ENCODE measurements around the gene NDC1.
A peak's percentile ranks its signal among the peaks of the same experiment; 100 is the strongest.

NDC1 gene

GRCh38 chr1:53838654-53838974, 518 bp upstream of the NDC1 start:
- TF ChIP-seq CTCF (IDR thresholded peaks at IDR 0.05; ENCODE audit: extremely low read depth, missing control alignments): no peak
- DNase-seq (ENCODE audit: low spot score): no peak

- TF ChIP-seq CTCF (IDR thresholded peaks at IDR 0.05; ENCODE audit: extremely low read depth, missing control alignments): no peak
- DNase-seq (ENCODE audit: low spot score): peak; percentile 19
Measured at GRCh38 chr1:53837646-53837923, 511 bp downstream of the NDC1 start.

GRCh38 chr1:53835491-53835890, 2.6 kb downstream of the NDC1 start:
- DNase-seq (ENCODE audit: low spot score): peak; percentile 36
- TF ChIP-seq CTCF (IDR thresholded peaks at IDR 0.05; ENCODE audit: extremely low read depth, missing control alignments): no peak

- no peak for DNase-seq (ENCODE audit: low spot score)
- no peak for TF ChIP-seq CTCF (IDR thresholded peaks at IDR 0.05; ENCODE audit: extremely low read depth, missing control alignments)
Measured at GRCh38 chr1:53834776-53835175, 3.3 kb downstream of the NDC1 start.

- TF ChIP-seq CTCF (IDR thresholded peaks at IDR 0.05; ENCODE audit: extremely low read depth, missing control alignments): no peak
- no peak for DNase-seq (ENCODE audit: low spot score)
Measured at GRCh38 chr1:53833393-53833792, 4.7 kb downstream of the NDC1 start.

GRCh38 chr1:53826367-53826766, 11.7 kb downstream of the NDC1 start:
- TF ChIP-seq CTCF (IDR thresholded peaks at IDR 0.05; ENCODE audit: extremely low read depth, missing control alignments): no peak
- no peak for DNase-seq (ENCODE audit: low spot score)

GRCh38 chr1:53825306-53825705, 12.8 kb downstream of the NDC1 start:
- TF ChIP-seq CTCF (IDR thresholded peaks at IDR 0.05; ENCODE audit: extremely low read depth, missing control alignments): no peak
- no peak for DNase-seq (ENCODE audit: low spot score)

GRCh38 chr1:53822931-53823330, 15.2 kb downstream of the NDC1 start:
- TF ChIP-seq CTCF (IDR thresholded peaks at IDR 0.05; ENCODE audit: extremely low read depth, missing control alignments): no peak
- DNase-seq (ENCODE audit: low spot score): no peak
